HG03045 (cell line): Measurements from ENCODE around the gene SNX5.

Source experiments
- ATAC-seq: cut with Tn5 transposase; IDR thresholded peaks from one replicate; pipeline ENCODE4 v1.9.1; 2021; ENCODE audit warnings: mild to moderate bottlenecking, moderate library complexity; ENCODE audit not compliant: unreplicated experiment

SNX5 gene

DNA sequence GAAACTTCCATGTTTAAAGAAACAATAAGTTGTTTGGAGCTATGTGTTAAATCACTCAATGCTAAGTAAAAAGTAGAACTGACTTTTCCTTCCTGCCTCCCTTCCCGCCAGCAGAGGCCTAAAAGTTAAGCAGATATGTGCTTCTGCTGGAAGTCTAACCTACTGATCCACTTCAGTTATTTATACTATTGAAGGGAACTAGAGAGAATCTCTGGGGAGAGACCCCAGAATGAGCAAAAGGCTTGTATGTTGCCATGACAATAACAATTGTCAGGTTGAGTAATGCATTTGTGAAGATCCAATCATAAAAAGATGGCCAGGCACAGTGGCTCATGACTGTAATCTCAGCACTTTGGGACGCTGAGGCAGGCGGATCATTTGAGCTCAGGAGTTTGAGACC is 25.0 kb upstream of the SNX5 start:
- no peak for ATAC-seq

- no peak for ATAC-seq
Observed at GRCh38 chr20:17992847-17993513, 24.4 kb upstream of the SNX5 start.

GRCh38 chr20:17992224-17992637 is 23.6 kb upstream of the SNX5 start:
- ATAC-seq: no peak

DNA sequence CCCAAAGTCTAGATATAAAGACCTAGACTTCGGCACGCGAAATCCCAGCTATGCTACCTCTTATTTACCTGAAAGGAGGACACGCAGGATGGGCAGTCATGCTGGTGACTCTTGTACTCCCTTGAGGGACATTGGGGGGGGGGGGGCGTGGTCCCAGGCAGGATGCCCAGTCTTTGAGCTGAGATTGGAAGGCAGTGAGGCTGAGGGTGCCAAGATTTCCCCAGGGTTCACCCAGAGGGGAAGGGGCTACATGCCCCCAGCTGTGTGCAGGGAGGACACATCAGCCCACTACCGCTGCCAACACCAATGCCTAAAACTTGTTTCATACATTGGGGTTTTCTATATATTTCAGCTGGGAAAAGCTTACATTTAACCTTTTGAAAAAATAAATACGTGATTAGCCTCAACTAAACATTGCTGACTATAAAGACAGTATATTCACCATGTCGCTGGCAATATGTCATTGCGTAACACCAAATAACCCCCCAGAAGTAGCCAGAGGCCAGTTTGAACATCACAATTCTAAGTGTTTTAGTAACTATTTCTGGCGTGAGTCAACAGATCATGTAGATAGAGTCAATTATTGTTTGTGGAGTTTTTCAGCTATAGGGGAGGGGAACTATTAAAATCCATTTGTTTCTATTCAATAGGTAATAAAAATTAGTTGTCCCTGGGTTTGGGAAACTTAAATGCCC is 21.8 kb upstream of the SNX5 start:
- ATAC-seq: no peak

- no peak for ATAC-seq
Observed at GRCh38 chr20:17987988-17988387, 19.4 kb upstream of the SNX5 start.

DNA sequence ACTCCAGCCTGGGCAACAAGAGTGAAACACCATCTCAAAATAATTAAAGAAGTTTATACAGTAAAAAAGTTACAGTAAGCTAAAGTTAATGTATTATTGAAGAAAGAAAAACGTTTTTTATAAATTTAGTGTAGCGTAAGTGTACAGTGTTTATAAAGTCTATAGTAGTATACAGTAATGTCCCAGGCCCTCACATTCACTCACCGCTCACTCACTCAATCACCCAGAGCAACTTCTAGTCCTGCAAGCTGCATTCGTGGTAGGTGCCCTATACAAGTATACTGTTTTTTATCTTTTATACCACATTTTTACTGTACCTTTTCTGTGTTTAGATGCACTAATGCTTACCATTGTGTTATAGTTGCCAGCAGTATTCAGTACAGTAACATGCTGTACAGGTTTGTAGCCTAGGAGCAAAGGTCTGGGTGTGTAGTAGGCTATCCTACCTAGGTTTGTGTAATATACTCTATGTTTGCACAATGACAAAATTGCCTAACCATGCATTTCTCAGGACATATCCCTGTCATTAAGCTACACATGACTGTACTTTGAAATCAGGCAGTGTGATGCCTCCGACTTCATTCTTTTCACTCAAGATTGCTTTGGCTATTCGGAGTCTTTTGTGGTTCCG is 16.9 kb upstream of the SNX5 start:
- no peak for ATAC-seq

GRCh38 chr20:17976305-17976704 is 7.7 kb upstream of the SNX5 start:
- ATAC-seq: no peak

DNA sequence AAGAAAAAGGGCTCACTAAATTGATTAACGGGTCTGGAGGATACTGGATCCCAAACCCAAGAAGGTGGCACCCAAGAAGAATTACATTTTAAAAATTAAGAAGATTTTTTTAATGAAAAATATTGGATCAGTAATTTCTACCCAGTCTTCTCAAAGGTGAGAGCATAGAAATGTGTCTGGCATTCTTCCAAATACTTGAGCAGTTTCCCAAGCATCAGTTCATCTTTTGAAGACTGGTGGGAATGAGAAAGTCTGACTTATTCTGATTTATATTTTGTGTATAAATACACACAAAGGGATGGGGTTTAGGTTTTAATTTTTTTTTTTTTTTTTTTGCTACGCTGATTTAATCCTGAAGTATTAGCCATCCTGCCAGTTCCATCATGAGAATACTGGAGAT is 3.5 kb upstream of the SNX5 start:
- ATAC-seq: no peak

- ATAC-seq: no peak
Observed at GRCh38 chr20:17971300-17972013, 2.9 kb upstream of the SNX5 start.

- ATAC-seq: no peak
Observed at GRCh38 chr20:17969884-17970409, 1.4 kb upstream of the SNX5 start.

- ATAC-seq: peak; percentile 8
Observed at GRCh38 chr20:17969278-17969883, 787 bp upstream of the SNX5 start.

- peak; percentile 7 for ATAC-seq
Observed at GRCh38 chr20:17967521-17968365, 851 bp downstream of the SNX5 start.

- ATAC-seq: no peak
Observed at GRCh38 chr20:17966432-17967310, 1.9 kb downstream of the SNX5 start.

DNA sequence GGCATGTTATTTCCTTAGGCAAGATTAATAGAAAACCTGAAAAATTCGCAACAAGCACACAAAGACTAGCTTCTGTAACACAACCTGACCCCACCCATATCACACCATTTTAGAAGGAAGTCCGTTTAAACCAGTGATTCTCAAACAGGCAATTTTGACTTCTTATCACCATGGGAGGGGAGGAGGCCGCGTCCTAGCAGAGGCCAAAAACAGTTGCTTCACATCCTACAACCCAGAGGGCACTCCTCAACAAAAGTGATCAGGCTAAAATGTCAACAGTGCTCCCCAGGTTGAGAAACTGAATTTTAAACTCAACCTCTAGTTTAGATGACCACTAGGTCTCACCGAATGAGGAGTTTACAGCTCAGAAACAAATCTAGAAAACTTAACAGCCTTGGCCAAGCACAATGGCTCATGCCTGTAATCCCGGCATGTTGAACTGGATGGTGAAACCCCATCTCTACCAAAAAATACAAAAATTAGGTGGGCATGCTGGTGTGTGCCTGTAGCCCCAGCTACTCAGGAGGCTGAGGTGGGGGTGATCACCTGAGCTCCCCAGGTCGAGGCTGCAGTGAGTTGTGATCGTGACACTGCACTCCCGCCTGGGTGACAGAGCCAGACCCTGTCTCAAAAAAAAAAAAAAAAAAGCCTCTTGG is 3.4 kb downstream of the SNX5 start:
- ATAC-seq: no peak

DNA sequence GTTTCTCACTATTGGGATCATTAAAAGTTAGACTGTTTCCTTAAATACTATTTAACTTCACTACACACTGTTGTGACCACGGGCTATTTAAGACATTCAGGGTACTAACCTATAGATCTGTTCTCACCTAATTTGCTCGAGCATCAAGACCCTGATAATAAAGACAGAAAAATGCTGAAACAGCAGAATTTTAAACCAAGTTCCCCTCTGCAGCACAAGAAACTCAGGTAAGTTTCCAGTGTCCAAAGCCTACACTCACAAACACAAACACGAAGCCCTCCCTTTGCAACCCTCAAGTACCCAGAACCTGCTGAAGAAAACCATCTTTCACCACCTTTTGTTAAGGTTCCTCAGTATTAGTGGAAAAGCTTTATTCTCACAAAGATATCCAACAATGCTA is 4.0 kb downstream of the SNX5 start:
- ATAC-seq: no peak

- no peak for ATAC-seq
Observed at GRCh38 chr20:17964073-17964472, 4.5 kb downstream of the SNX5 start.

DNA sequence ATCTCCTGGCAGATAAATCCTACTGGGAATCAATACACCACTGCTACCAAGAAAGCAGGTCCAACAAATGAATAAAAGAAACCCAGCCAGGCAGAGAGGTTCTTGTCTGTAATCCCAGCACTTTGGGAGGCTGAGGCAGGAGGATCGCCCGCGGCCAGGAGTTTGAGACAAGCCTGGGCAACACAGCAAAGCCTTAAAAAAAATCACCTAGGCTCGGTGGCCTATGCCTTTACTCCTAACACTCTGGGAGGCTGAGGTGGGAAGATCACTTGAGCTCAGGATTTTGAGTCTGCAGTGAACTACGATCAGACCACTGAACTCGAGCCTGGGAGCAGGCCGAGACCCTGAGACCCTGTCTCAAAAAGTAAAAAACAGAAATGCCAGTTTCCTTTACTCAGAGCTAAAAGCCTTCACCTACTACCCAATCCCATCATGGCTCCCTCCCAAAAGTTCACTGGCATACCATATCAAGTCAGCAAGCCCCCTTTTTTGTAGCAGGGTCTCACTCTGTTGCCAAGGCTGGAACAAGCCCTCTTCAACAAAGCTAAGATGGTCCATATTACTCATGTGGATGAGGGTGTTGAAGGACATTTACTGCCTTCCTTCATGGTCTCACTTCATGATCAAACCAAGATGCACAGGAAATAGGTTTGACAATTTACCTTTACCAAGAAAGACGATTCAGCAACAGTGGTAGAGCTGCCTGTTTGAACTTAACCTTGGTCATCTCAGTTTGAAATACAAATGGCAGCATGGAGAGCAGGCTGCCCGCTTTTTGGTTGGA is 5.3 kb downstream of the SNX5 start:
- ATAC-seq: no peak

DNA sequence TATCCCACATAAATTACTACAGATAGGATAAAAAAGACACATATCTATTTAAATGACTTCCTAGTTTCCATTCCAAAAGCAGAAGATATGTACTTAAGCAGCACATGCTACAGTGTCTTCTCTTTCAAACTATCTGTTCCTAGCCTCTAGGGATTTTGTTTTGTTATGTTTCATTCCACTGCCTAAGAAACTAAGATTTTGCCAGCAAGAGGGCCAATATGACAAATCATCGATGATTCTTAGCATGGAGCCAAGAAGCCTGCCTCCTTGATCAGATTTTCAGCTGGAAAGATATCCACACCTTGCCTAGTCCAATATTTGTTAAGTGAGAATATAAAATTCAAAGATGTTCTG is 7.0 kb downstream of the SNX5 start:
- ATAC-seq: no peak
